A549 (cell line): ENCODE measurements around the gene SLC25A10. TPM values are rescaled to one million over a fixed set of nuclear protein-coding genes. Genes with fewer than 3 reads are reported as not detected.

Experiments used
- ATAC-seq, 2 experiments: fragments of 200-7000 bp in 1 of 2; fragments of >200 bp in 1 of 2; cut with Nextera tagmentation in 1 of 2; cut with Tn5 transposase in 1 of 2; 3 replicates each; pipeline versions ENCODE4 v1.8.0 to v1.9.1; 2018 to 2020; ENCODE audit warnings: mild to moderate bottlenecking in 1 of 2, moderate library complexity in 1 of 2
- CTCF ChIA-PET: fragments of 300-600 bp; sonication (Branson Sonifier 250); formaldehyde crosslinking; extraction: SDS; loops from one replicate; lab custom pipeline; 2021; ENCODE audit warnings: antibody characterized with exemption, inconsistent platforms; lab: Yijun Ruan, JAX
- POLR2A ChIA-PET: fragments of 350-600 bp; formaldehyde crosslinking; extraction: SDS; loops from one replicate; lab custom pipeline; 2021; ENCODE audit warnings: antibody characterized with exemption, inconsistent platforms; lab: Yijun Ruan, JAX
- DNase-seq, 2 experiments: peaks; one replicate each; pipeline versions ENCODE4 v3.0.0 to v3.0.0-alpha.2; 2011 to 2016; ENCODE audit warnings: low read depth in 1 of 2, low spot score in 1 of 2
- FAIRE-seq: peaks from 2 replicates; lab custom pipeline; 2011; peaks lifted over from hg19 to GRCh38; lab: Jason Lieb, UNC
- H3K27ac ChIP-seq, 2 experiments: fragments of >200 bp; sonication (Bioruptor Twin); formaldehyde crosslinking; 3 replicates each; pipeline ENCODE4 v1.5.1; 2016 to 2017
- H3K4me1 ChIP-seq: fragments of >200 bp; sonication (Bioruptor Twin); formaldehyde crosslinking; 3 replicates; pipeline ENCODE4 v1.6.1; 2016
- H3K4me2 ChIP-seq: fragments of >200 bp; sonication (Bioruptor Twin); formaldehyde crosslinking; 3 replicates; pipeline ENCODE4 v1.6.1; 2016
- H3K4me3 ChIP-seq: fragments of >200 bp; sonication (Bioruptor Twin); formaldehyde crosslinking; 3 replicates; pipeline ENCODE4 v1.5.1; 2016
- H3K9me3 ChIP-seq: fragments of >200 bp; sonication (Bioruptor Twin); formaldehyde crosslinking; 3 replicates; pipeline ENCODE4 v1.6.1; 2016
- CBX2 ChIP-seq: fragments of 200-600 bp; sonication (generic); IDR thresholded peaks from 2 replicates; pipeline ENCODE4 v1.6.1; 2016; ENCODE audit warnings: low read depth, mild to moderate bottlenecking, borderline replicate concordance
- CEBPB ChIP-seq, 2 experiments: fragments of >200 bp in 1 of 2; sonication (Bioruptor Twin) in 1 of 2; formaldehyde crosslinking in 1 of 2; IDR thresholded peaks; 2 replicates each; pipeline ENCODE4 v1.6.1; 2012 to 2016
- CTCF ChIP-seq: fragments of >200 bp; sonication (Bioruptor Twin); formaldehyde crosslinking; IDR thresholded peaks from 3 replicates; pipeline ENCODE4 v1.5.1; 2016
- E2F6 ChIP-seq: IDR thresholded peaks from 2 replicates; pipeline ENCODE4 v1.6.1; 2012; ENCODE audit warnings: low read depth, borderline replicate concordance
- ELK1 ChIP-seq: fragments of 150-350 bp; IDR thresholded peaks from 2 replicates; pipeline ENCODE4 v1.6.1; 2014; ENCODE audit warnings: low read depth, mild to moderate bottlenecking, low read length
- HDAC2 ChIP-seq: fragments of 200-600 bp; sonication (generic); IDR thresholded peaks from 2 replicates; pipeline ENCODE4 v1.6.1; 2016
- HMGXB4 ChIP-seq: fragments of 250-450 bp; sonication (Bioruptor Pico); IDR thresholded peaks from 2 replicates; pipeline ENCODE4 v1.5.0; 2021; ENCODE audit warnings: mild to moderate bottlenecking, moderate library complexity, borderline replicate concordance
- HOXB13 ChIP-seq: fragments of 250-450 bp; sonication (Bioruptor Pico); IDR thresholded peaks from 2 replicates; pipeline ENCODE4 v1.5.0; 2020; ENCODE audit warnings: low read depth, mild to moderate bottlenecking, moderate library complexity
- JUN ChIP-seq, 2 experiments: fragments of >200 bp; sonication (Bioruptor Twin); formaldehyde crosslinking; IDR thresholded peaks; 2 replicates in 1 of 2; 3 replicates in 1 of 2; pipeline ENCODE4 v1.6.1; 2016 to 2017
- JUNB ChIP-seq: fragments of >200 bp; sonication (Bioruptor Twin); formaldehyde crosslinking; IDR thresholded peaks from 2 replicates; pipeline ENCODE4 v1.6.1; 2016
- MAFK ChIP-seq: fragments of 450-650 bp; IDR thresholded peaks from 2 replicates; pipeline ENCODE4 v1.6.1; 2014; ENCODE audit not compliant: partially characterized antibody
- NPAS2 ChIP-seq: fragments of 250-450 bp; sonication (Bioruptor Pico); IDR thresholded peaks from 2 replicates; pipeline ENCODE4 v1.8.0; 2022; ENCODE audit warnings: mild to moderate bottlenecking, moderate library complexity, borderline replicate concordance
- REST ChIP-seq: fragments of 200-600 bp; sonication (generic); IDR thresholded peaks from 2 replicates; pipeline ENCODE4 v1.6.1; 2016; ENCODE audit warnings: antibody characterized with exemption, mild to moderate bottlenecking, moderate library complexity
- TFCP2L1 ChIP-seq: fragments of 250-450 bp; sonication (Bioruptor Pico); IDR thresholded peaks from 2 replicates; pipeline ENCODE4 v1.5.0; 2021; ENCODE audit warnings: mild to moderate bottlenecking
- USF2 ChIP-seq: fragments of 450-650 bp; IDR thresholded peaks from 2 replicates; pipeline ENCODE4 v1.6.1; 2014; ENCODE audit warnings: antibody characterized with exemption
- ZSCAN20 ChIP-seq: fragments of 250-450 bp; sonication (Bioruptor Pico); IDR thresholded peaks from 2 replicates; pipeline ENCODE4 v1.8.0; 2022; ENCODE audit warnings: mild to moderate bottlenecking, moderate library complexity
- WGBS: methylation state at CpG from one replicate; pipeline ENCODE4 v1.1.6; 2017; ENCODE audit errors: missing lambda C conversion rate; 5-methylcytosine and 5-hydroxymethylcytosine counted together
- polyA plus RNA-seq, 4 experiments: library from polyadenylated mRNA; depleted of rRNA in 3 of 4; stranded (reverse); fragments of >200 nt; fragmentation: RNase III in 1 of 4; extraction: RNeasy Plus Mini Kit Qiagen cat#74134 plus additional on column Dnase treatment in 1 of 4; gene quantifications; 2 replicates in 3 of 4; 3 replicates in 1 of 4; pipeline ENCODE4 v1.2.3, GENCODE V29; 2011 to 2017

SLC25A10 gene
- polyA plus RNA-seq, 2 of the 4 experiments (the other 2 are of a cell fraction), result 20.0 to 47.0 TPM

GRCh38 chr17:81713004-81713555 is 996 bp downstream of the SLC25A10 start:
- CTCF ChIA-PET, result interaction anchor here (0.5 to 4.6 kb wide), 15 partner anchors 9 to 154 kb away, joined by 3 to 24 read pairs (median 3); no protein-coding TSS in a partner anchor
- POLR2A ChIA-PET, result interaction anchor here (1.1 to 3.9 kb wide), 4 partner anchors 9 to 154 kb away, joined by 3 to 41 read pairs (median 12); partner anchors contain the start of genes MCRIP1 and MRPL12
- 37% methylated on average over 18 of the region's 18 CpGs for WGBS
- H3K27ac ChIP-seq, result peak overlapping the region; percentile 95
- ATAC-seq, result peak in 1 of 2 experiments; percentile 13; a peak in 3 of 6 replicates
- TF ChIP-seq ZSCAN20 (CRISPR knock-in tag), result no peak
- peak; percentile 54 for TF ChIP-seq MAFK
- TF ChIP-seq, all 56 proteins: peak for 1
- peaks cover 20% of the 10 kb centered on the region for H3K4me1 ChIP-seq
- H3K9me3 ChIP-seq, result no peaks in the 10 kb centered on the region
- no peak for FAIRE-seq
- peak overlapping the region; percentile 70 for H3K4me3 ChIP-seq
- peak overlapping the region; percentile 86 for H3K4me2 ChIP-seq
- no peak for DNase-seq

- ATAC-seq, result peak in 1 of 2 experiments; percentile 7; a peak in 2 of 6 replicates
- Histone ChIP-seq H3K9me3 (no peaks in the 10 kb centered on the region), H3K4me3 (peak overlapping the region; percentile 70), H3K27ac (peak overlapping the region in 1 of 2 experiments; percentile 95; a peak in 3 of 6 replicates), H3K4me1 (peaks cover 20% of the 10 kb centered on the region), H3K4me2 (peak overlapping the region; percentile 86)
- ChIA-PET POLR2A (interaction anchor here (1.8 to 3.9 kb wide), 3 partner anchors 9 to 153 kb away, joined by 6 to 41 read pairs (median 18); partner anchors contain the start of gene MRPL12), CTCF (interaction anchor here (0.5 to 4.6 kb wide), 16 partner anchors 8 to 308 kb away, joined by 3 to 24 read pairs (median 3); partner anchors contain the start of genes ARL16, HGS and MCRIP1)
- FAIRE-seq, result no peak
- DNase-seq, result no peak
- TF ChIP-seq JUNB, result no peak
- TF ChIP-seq E2F6, result 0 out of 2 replicates have a peak, but pooled peaks have one; percentile 16
- no peak for TF ChIP-seq ELK1
- 86% methylated on average over 31 of the region's 36 CpGs for WGBS
Observed at GRCh38 chr17:81713556-81714411, 1.7 kb downstream of the SLC25A10 start.

- Histone ChIP-seq H3K4me2 (no peak overlapping the region), H3K4me3 (no peak overlapping the region), H3K9me3 (no peaks in the 10 kb centered on the region), H3K27ac (no peak overlapping the region), H3K4me1 (peaks cover 20% of the 10 kb centered on the region)
- ChIA-PET CTCF (interaction anchor here (0.8 to 4.6 kb wide), 14 partner anchors 10 to 316 kb away, joined by 3 to 24 read pairs (median 4); partner anchors contain the start of genes ARL16, HGS, MCRIP1 and MRPL12), POLR2A (interaction anchor here (3.9 kb wide), 1 partner anchor 12 kb away, joined by 41 read pairs; the partner anchor contains the start of gene MRPL12)
- no peak for DNase-seq
- no peak for ATAC-seq
- FAIRE-seq, result no peak
- WGBS, result 92% methylated on average over 34 of the region's 39 CpGs
- TF ChIP-seq CEBPB (IDR thresholded peaks at IDR 0.05), result no peak
- TF ChIP-seq HMGXB4 (CRISPR knock-in tag), result no peak
- TF ChIP-seq CBX2, result no peak
- TF ChIP-seq NPAS2 (CRISPR knock-in tag), result no peak
- no peak for TF ChIP-seq HOXB13 (CRISPR knock-in tag)
- no peak for TF ChIP-seq USF2
- no peak for TF ChIP-seq CTCF
- TF ChIP-seq JUN (IDR thresholded peaks at IDR 0.05), result no peak
- TF ChIP-seq HDAC2, result no peak
- no peak for TF ChIP-seq REST
- TF ChIP-seq TFCP2L1 (CRISPR knock-in tag), result no peak
Observed at GRCh38 chr17:81714412-81715106, 2.5 kb downstream of the SLC25A10 start.
